Measurements from ENCODE around the gene PRRC2B.

GRCh38 chr9:131534721-131535237 lies 140.9 kb downstream of the PRRC2B start:
- TF ChIP-seq POLR2AphosphoS5 (IDR thresholded peaks at IDR 0.05; ENCODE audit: low read depth, low read length) = no peak
- TF ChIP-seq POLR2A (IDR thresholded peaks at IDR 0.05; ENCODE audit: low read depth, low read length) = no peak
- no peak for TF ChIP-seq PAX5 (IDR thresholded peaks at IDR 0.05; ENCODE audit: insufficient read depth, low read length, severe bottlenecking)
- TF ChIP-seq TAF1 (IDR thresholded peaks at IDR 0.05; ENCODE audit: low read depth, low read length) = no peak
- no peak for TF ChIP-seq POU2F2 (IDR thresholded peaks at IDR 0.05; ENCODE audit: low read depth, low read length)

Data from GM12891 (cell line).